H9 (cell line): Measurements from ENCODE around the gene PIAS4. TPM values are rescaled to one million over a fixed set of nuclear protein-coding genes. Genes with fewer than 3 reads are reported as not detected.

ENCODE experiments used
- DNase-seq: peaks from one replicate; pipeline ENCODE4 v3.0.0-alpha.2; 2017
- H2AFZ ChIP-seq: one replicate; pipeline ENCODE4 v1.6.1; 2013; ENCODE audit warnings: mild to moderate bottlenecking, low read length, control low read depth, moderate library complexity
- H2AK5ac ChIP-seq: 2 replicates; pipeline ENCODE4 v1.6.1; 2013; ENCODE audit warnings: low read length, control low read depth, mixed read lengths; ENCODE audit not compliant: insufficient read length
- H2BK120ac ChIP-seq: one replicate; pipeline ENCODE4 v1.6.1; 2013; ENCODE audit warnings: low read depth, mild to moderate bottlenecking, low read length, control low read depth, inconsistent platforms; ENCODE audit not compliant: poor library complexity, severe bottlenecking
- H2BK12ac ChIP-seq: 2 replicates; pipeline ENCODE4 v1.6.1; 2013; ENCODE audit warnings: low read length, control low read depth, mixed read lengths, low read depth; ENCODE audit not compliant: insufficient read length
- H2BK15ac ChIP-seq: 2 replicates; pipeline ENCODE4 v1.6.1; 2013; ENCODE audit warnings: low read depth, low read length, control low read depth
- H2BK20ac ChIP-seq: one replicate; pipeline ENCODE4 v1.6.1; 2013; ENCODE audit warnings: low read depth, mild to moderate bottlenecking, low read length, control low read depth, inconsistent platforms; ENCODE audit not compliant: poor library complexity, severe bottlenecking
- H2BK5ac ChIP-seq: 2 replicates; pipeline ENCODE4 v1.6.1; 2013; ENCODE audit warnings: low read length, control low read depth, mixed read lengths; ENCODE audit not compliant: insufficient read length
- H3K14ac ChIP-seq: 2 replicates; pipeline ENCODE4 v1.6.1; 2013; ENCODE audit warnings: low read length, control low read depth; ENCODE audit not compliant: insufficient read depth
- H3K18ac ChIP-seq: 2 replicates; pipeline ENCODE4 v1.6.1; 2013; ENCODE audit warnings: low read depth, mild to moderate bottlenecking, mixed read lengths, low read length, control low read depth; ENCODE audit not compliant: insufficient read length
- H3K23ac ChIP-seq: 2 replicates; pipeline ENCODE4 v1.6.1; 2013; ENCODE audit warnings: low read length, control low read depth, mixed read lengths, low read depth; ENCODE audit not compliant: insufficient read length
- H3K23me2 ChIP-seq: 2 replicates; pipeline ENCODE4 v1.6.1; 2013; ENCODE audit warnings: low read depth, mild to moderate bottlenecking, mixed read lengths, low read length, control low read depth; ENCODE audit not compliant: insufficient read length, poor library complexity, severe bottlenecking
- H3K27ac ChIP-seq: 2 replicates; pipeline ENCODE4 v1.5.1; 2013; ENCODE audit warnings: low read length, control low read depth, mixed read lengths, low read depth; ENCODE audit not compliant: insufficient read length
- H3K27me3 ChIP-seq: 2 replicates; pipeline ENCODE4 v1.6.1; 2013; ENCODE audit warnings: low read length, control low read depth, inconsistent platforms; ENCODE audit not compliant: insufficient read depth
- H3K4ac ChIP-seq: 2 replicates; pipeline ENCODE4 v1.6.1; 2013; ENCODE audit warnings: low read depth, mild to moderate bottlenecking, control low read depth, inconsistent platforms, low read length, moderate library complexity
- H3K4me1 ChIP-seq: 2 replicates; pipeline ENCODE4 v1.6.1; 2013; ENCODE audit warnings: low read length, control low read depth, inconsistent platforms; ENCODE audit not compliant: insufficient read depth
- H3K4me2 ChIP-seq: 2 replicates; pipeline ENCODE4 v1.6.1; 2013; ENCODE audit warnings: low read length, control low read depth, mixed read lengths; ENCODE audit not compliant: insufficient read length, insufficient read depth
- H3K56ac ChIP-seq: 2 replicates; pipeline ENCODE4 v1.6.1; 2013; ENCODE audit warnings: low read depth, mild to moderate bottlenecking, mixed read lengths, low read length, control low read depth; ENCODE audit not compliant: insufficient read length
- H3K79me1 ChIP-seq: 2 replicates; pipeline ENCODE4 v1.6.1; 2013; ENCODE audit warnings: low read depth, mild to moderate bottlenecking, moderate library complexity, low read length, control low read depth, inconsistent platforms; ENCODE audit not compliant: insufficient read depth, poor library complexity, severe bottlenecking
- H3K79me2 ChIP-seq: 2 replicates; pipeline ENCODE4 v1.6.1; 2013; ENCODE audit warnings: low read length, control low read depth, inconsistent platforms; ENCODE audit not compliant: insufficient read depth
- H3K9ac ChIP-seq: 2 replicates; pipeline ENCODE4 v1.6.1; 2013; ENCODE audit warnings: low read length, control low read depth, mixed read lengths; ENCODE audit not compliant: insufficient read length; ENCODE audit errors: extremely low read depth
- H3K9me3 ChIP-seq: one replicate; pipeline ENCODE4 v1.6.1; 2013; ENCODE audit warnings: low read depth, low read length, inconsistent platforms; ENCODE audit not compliant: control insufficient read depth
- H3T11ph ChIP-seq: one replicate; pipeline ENCODE4 v1.6.1; 2013; ENCODE audit warnings: mild to moderate bottlenecking, low read length, control low read depth, inconsistent platforms
- H4K20me1 ChIP-seq: one replicate; pipeline ENCODE4 v1.6.1; 2013; ENCODE audit not compliant: control insufficient read depth, insufficient read length, insufficient read depth
- H4K5ac ChIP-seq: 2 replicates; pipeline ENCODE4 v1.6.1; 2013; ENCODE audit warnings: low read depth, mild to moderate bottlenecking, mixed read lengths, low read length, control low read depth; ENCODE audit not compliant: insufficient read length
- H4K8ac ChIP-seq: replicated peaks from 2 replicates; pipeline ENCODE4 v1.6.1; 2013; ENCODE audit warnings: low read length, control low read depth, mixed read lengths, low read depth; ENCODE audit not compliant: insufficient read length
- H4K91ac ChIP-seq: 2 replicates; pipeline ENCODE4 v1.6.1; 2013; ENCODE audit warnings: low read depth, mild to moderate bottlenecking, moderate library complexity, mixed read lengths, low read length, control low read depth; ENCODE audit not compliant: insufficient read length
- H3K27ac Mint-ChIP-seq, 3 experiments: 2 replicates in 2 of 3; 3 replicates in 1 of 3; pipeline ENCODE4 v1.8.0; 2020 to 2021; ENCODE audit warnings: mixed read lengths in 3 of 3, mild to moderate bottlenecking in 1 of 3, moderate library complexity in 1 of 3
- H3K27me3 Mint-ChIP-seq: 2 replicates; pipeline ENCODE4 v1.8.0; 2021; ENCODE audit warnings: low read depth, mild to moderate bottlenecking, moderate library complexity, mixed read lengths
- H3K36me3 Mint-ChIP-seq, 3 experiments: 2 replicates in 2 of 3; 3 replicates in 1 of 3; pipeline ENCODE4 v1.8.0; 2020 to 2021; ENCODE audit warnings: low read depth in 3 of 3, mixed read lengths in 3 of 3; ENCODE audit not compliant: insufficient read depth in 1 of 3
- H3K4me1 Mint-ChIP-seq, 2 experiments: 2 replicates each; pipeline ENCODE4 v1.8.0; 2020; ENCODE audit warnings: mixed read lengths in 2 of 2
- H3K4me3 Mint-ChIP-seq, 2 experiments: 2 replicates in 1 of 2; 3 replicates in 1 of 2; pipeline ENCODE4 v1.8.0; 2020 to 2021; ENCODE audit warnings: mild to moderate bottlenecking in 2 of 2, mixed read lengths in 2 of 2, moderate library complexity in 1 of 2
- H3K9me3 Mint-ChIP-seq, 2 experiments: 2 replicates in 1 of 2; 3 replicates in 1 of 2; pipeline ENCODE4 v1.8.0; 2020; ENCODE audit warnings: mild to moderate bottlenecking in 2 of 2, mixed read lengths in 2 of 2, moderate library complexity in 1 of 2
- CTCF ChIP-seq: fragments of 200-600 bp; sonication (generic); conservative IDR thresholded peaks from 3 replicates; pipeline ENCODE4 v1.8.0; 2021; ENCODE audit warnings: antibody characterized with exemption, mild to moderate bottlenecking
- WGBS: extraction: QIAGEN DNeasy Blood & Tissue Kit; methylation state at CpG from one replicate; pipeline ENCODE4 v1.1.7; 2013; ENCODE audit warnings: missing lambda C conversion rate, low lambda C conversion rate, mixed read lengths; ENCODE audit not compliant: insufficient read length; ENCODE audit errors: extremely low coverage; 5-methylcytosine and 5-hydroxymethylcytosine counted together
- total RNA-seq: library from RNA; stranded (reverse); gene quantifications from 2 replicates; pipeline ENCODE4 v1.2.1, GENCODE V29; 2021

PIAS4 gene
- total RNA-seq, 1 experiment from 2014 or later: 52.0 TPM

DNA sequence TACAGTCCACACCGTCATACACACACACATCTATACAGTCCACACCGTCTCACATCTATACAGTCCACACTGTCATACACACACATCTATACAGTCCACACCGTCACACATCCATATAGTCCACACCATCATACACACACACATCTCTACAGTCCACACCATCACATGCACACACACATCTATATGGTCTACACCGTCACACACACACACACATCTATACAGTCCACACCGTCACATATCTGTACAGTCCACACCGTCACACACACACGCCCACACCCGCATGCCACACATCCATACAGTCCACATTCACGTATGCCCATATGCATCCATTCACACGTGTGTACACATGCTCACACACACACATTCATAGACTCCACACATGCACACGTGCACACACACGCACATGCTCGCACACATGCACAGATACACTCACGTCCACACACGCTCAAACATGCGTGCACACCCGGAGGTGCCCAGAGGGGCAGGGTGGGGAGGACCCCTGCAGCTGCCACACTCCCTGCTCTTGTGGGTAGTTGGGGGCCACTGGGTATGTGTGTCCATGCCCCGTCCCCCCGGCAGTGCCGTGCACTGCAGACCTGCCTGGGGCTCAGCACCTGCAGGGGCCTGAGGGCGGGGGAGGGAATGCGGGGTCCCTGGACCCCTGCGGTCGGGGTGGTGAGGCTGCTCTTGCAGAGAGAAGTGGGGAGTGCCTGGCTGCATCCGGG, 29.2 kb downstream of the PIAS4 start:
- H3K79me2 ChIP-seq: no peaks in the 10 kb centered on the region

More for the DNA sequence above, 29.2 kb downstream of the PIAS4 start:
- H3K4ac ChIP-seq: no peak overlapping the region
- DNase-seq: no peak
- H3K27ac ChIP-seq: no peak overlapping the region
- H2BK20ac ChIP-seq: no peak overlapping the region
- no peak overlapping the region for H3K56ac ChIP-seq
- no peak overlapping the region for H4K8ac ChIP-seq
- no peak overlapping the region for H3K14ac ChIP-seq
- H3K9me3 Mint-ChIP-seq: no peaks in the 10 kb centered on the region
- H4K91ac ChIP-seq: no peak overlapping the region
- no peak overlapping the region for H2BK120ac ChIP-seq
- no peak overlapping the region for H3K4me3 Mint-ChIP-seq
- H3K9ac ChIP-seq: no peak overlapping the region
- no peak for TF ChIP-seq CTCF
- H4K5ac ChIP-seq: no peak overlapping the region
- H3K27me3 Mint-ChIP-seq: peaks cover 3% of the 10 kb centered on the region; the same call in 1 of the 2 replicates
- no peaks in the 10 kb centered on the region for H3K4me1 ChIP-seq
- H2BK5ac ChIP-seq: no peak overlapping the region
- no peak overlapping the region for H3K4me2 ChIP-seq
- H3K36me3 Mint-ChIP-seq: peaks cover 6 to 16% (median 16%) of the 10 kb centered on the region in 3 experiments; a peak in 6 of 7 replicates
- H3K27ac Mint-ChIP-seq: no peak overlapping the region
- 100% methylated on average over 1 of the region's 25 CpGs for WGBS
- H2BK15ac ChIP-seq: no peak overlapping the region
- H3T11ph ChIP-seq: no peak overlapping the region
- H2AK5ac ChIP-seq: no peak overlapping the region
- no peaks in the 10 kb centered on the region for H3K27me3 ChIP-seq
- H3K9me3 ChIP-seq: peaks cover 8% of the 10 kb centered on the region
- no peaks in the 10 kb centered on the region for H3K79me1 ChIP-seq
- H3K18ac ChIP-seq: no peak overlapping the region
- H3K23ac ChIP-seq: no peak overlapping the region
- H4K20me1 ChIP-seq: no peaks in the 10 kb centered on the region
- no peaks in the 10 kb centered on the region for H3K23me2 ChIP-seq
- H2BK12ac ChIP-seq: no peak overlapping the region
- no peak overlapping the region for H2AFZ ChIP-seq
- no peaks in the 10 kb centered on the region for H3K4me1 Mint-ChIP-seq
